Measurements from ENCODE around the gene ANKS1B. TPM values are rescaled to one million over a fixed set of nuclear protein-coding genes. Genes with fewer than 3 reads are reported as not detected.

The ANKS1B gene
- total and polyA plus RNA-seq, 2 experiments from 2014 or later = 1.8 to 1.9 TPM

DNA sequence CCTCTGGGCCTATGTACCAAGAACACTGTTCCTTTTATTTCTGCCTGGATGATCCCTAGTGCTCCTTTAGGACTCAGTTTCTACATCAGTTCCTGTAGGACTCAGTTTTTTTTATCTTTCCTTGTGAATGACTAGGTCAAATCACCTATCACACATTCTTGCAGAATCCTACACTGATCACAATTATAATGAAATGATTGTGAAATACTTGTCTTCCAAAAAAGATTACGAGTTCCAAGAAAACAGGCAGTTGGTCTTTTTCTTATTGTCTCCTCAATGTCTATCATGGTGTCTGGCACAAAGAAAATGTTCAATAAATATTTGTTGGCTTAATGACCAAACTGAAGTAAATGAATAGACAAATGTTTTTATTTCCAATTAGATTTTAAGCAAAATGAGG lies 432.7 kb downstream of the ANKS1B start:
- no peaks in the 10 kb centered on the region for H3K36me3 ChIP-seq
- DNase-seq (ENCODE audit: low read depth in 1 of 2, low spot score in 1 of 2) = no peak
- no peaks in the 10 kb centered on the region for H3K9me3 ChIP-seq (ENCODE audit: low read depth)
- no peak overlapping the region for H3K4me3 ChIP-seq
- H3K27ac ChIP-seq = no peak overlapping the region
- no peaks in the 10 kb centered on the region for H3K27me3 ChIP-seq
- TF ChIP-seq CTCF (IDR thresholded peaks at IDR 0.05; ENCODE audit: low read depth, low read length) = no peak
- no peaks in the 10 kb centered on the region for H3K4me1 ChIP-seq (ENCODE audit: low read depth)

DNA sequence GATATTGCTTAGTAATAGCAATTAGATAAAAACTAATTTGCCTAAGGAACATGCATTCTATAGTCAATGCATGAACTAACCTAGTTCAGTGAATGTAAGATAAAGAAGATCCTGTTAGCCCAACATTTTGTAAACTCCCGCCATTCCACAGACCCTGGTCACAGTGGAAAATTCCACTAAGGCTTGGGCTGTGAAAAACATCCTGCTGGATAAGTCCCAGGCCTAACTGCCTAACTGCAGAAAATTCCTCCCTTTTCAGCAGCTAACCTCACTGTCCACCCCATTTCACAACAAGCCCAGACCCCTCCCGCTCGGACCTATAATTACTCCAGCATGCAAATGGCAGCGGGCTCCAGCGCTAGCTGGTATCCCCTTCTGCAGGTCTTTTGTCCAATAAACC lies 435.1 kb downstream of the ANKS1B start:
- Histone ChIP-seq H3K9me3 (ENCODE audit: low read depth) (no peaks in the 10 kb centered on the region), H3K27ac (no peak overlapping the region), H3K27me3 (no peaks in the 10 kb centered on the region), H3K4me3 (no peak overlapping the region), H3K36me3 (no peaks in the 10 kb centered on the region), H3K4me1 (ENCODE audit: low read depth) (no peaks in the 10 kb centered on the region)
- TF ChIP-seq CTCF (IDR thresholded peaks at IDR 0.05; ENCODE audit: low read depth, low read length) = no peak
- no peak for DNase-seq (ENCODE audit: low read depth in 1 of 2, low spot score in 1 of 2)

GRCh38 chr12:99549196-99549595 lies 435.5 kb downstream of the ANKS1B start:
- no peak for TF ChIP-seq CTCF (IDR thresholded peaks at IDR 0.05; ENCODE audit: low read depth, low read length)
- Histone ChIP-seq H3K27ac (no peak overlapping the region), H3K4me3 (no peak overlapping the region), H3K36me3 (no peaks in the 10 kb centered on the region), H3K4me1 (ENCODE audit: low read depth) (no peaks in the 10 kb centered on the region), H3K9me3 (ENCODE audit: low read depth) (no peaks in the 10 kb centered on the region), H3K27me3 (no peaks in the 10 kb centered on the region)
- DNase-seq (ENCODE audit: low read depth in 1 of 2, low spot score in 1 of 2) = no peak

GRCh38 chr12:99544457-99544856 lies 440.3 kb downstream of the ANKS1B start:
- Histone ChIP-seq H3K27me3 (no peaks in the 10 kb centered on the region), H3K9me3 (ENCODE audit: low read depth) (no peaks in the 10 kb centered on the region), H3K4me1 (ENCODE audit: low read depth) (no peaks in the 10 kb centered on the region), H3K27ac (no peak overlapping the region), H3K4me3 (no peak overlapping the region), H3K36me3 (no peaks in the 10 kb centered on the region)
- no peak for TF ChIP-seq CTCF (IDR thresholded peaks at IDR 0.05; ENCODE audit: low read depth, low read length)
- DNase-seq (ENCODE audit: low read depth in 1 of 2, low spot score in 1 of 2) = no peak

- DNase-seq (ENCODE audit: low read depth in 1 of 2, low spot score in 1 of 2) = no peak
- H3K27ac ChIP-seq = no peak overlapping the region
- H3K9me3 ChIP-seq (ENCODE audit: low read depth) = no peaks in the 10 kb centered on the region
- no peaks in the 10 kb centered on the region for H3K4me1 ChIP-seq (ENCODE audit: low read depth)
- H3K4me3 ChIP-seq = no peak overlapping the region
- H3K27me3 ChIP-seq = no peaks in the 10 kb centered on the region
- no peaks in the 10 kb centered on the region for H3K36me3 ChIP-seq
- TF ChIP-seq CTCF (IDR thresholded peaks at IDR 0.05; ENCODE audit: low read depth, low read length) = no peak
Observed at GRCh38 chr12:99529966-99530365, 454.8 kb downstream of the ANKS1B start.

DNA sequence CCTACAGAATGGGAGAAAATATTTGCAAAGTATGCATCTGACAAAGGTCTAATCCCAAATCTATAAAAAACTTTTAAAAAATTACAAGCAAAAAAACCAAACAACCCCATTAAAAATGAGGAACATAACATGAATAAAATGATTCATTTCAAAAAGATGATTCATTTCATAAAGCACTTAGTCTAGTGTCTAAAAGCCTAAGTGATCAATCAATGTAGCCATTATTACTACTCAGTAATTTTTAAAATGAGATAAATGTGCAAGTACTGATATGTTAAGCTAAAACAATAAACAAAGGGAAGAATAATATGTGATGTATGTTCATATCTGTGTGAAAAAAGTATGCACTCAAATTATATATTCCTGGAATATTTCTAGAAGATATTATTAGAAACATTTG lies 456.3 kb downstream of the ANKS1B start:
- Histone ChIP-seq H3K27me3 (no peaks in the 10 kb centered on the region), H3K36me3 (no peaks in the 10 kb centered on the region), H3K4me3 (no peak overlapping the region), H3K27ac (no peak overlapping the region), H3K9me3 (ENCODE audit: low read depth) (no peaks in the 10 kb centered on the region), H3K4me1 (ENCODE audit: low read depth) (no peaks in the 10 kb centered on the region)
- no peak for DNase-seq (ENCODE audit: low read depth in 1 of 2, low spot score in 1 of 2)
- no peak for TF ChIP-seq CTCF (IDR thresholded peaks at IDR 0.05; ENCODE audit: low read depth, low read length)
